H9 (cell line): ENCODE data around the gene ADARB2. TPM values are rescaled to one million over a fixed set of nuclear protein-coding genes. Genes with fewer than 3 reads are reported as not detected.

ENCODE experiments used
- DNase-seq: peaks from one replicate; pipeline ENCODE4 v3.0.0-alpha.2; 2017
- H2AFZ ChIP-seq: one replicate; pipeline ENCODE4 v1.6.1; 2013; ENCODE audit warnings: mild to moderate bottlenecking, low read length, control low read depth, moderate library complexity
- H2AK5ac ChIP-seq: 2 replicates; pipeline ENCODE4 v1.6.1; 2013; ENCODE audit warnings: low read length, control low read depth, mixed read lengths; ENCODE audit not compliant: insufficient read length
- H2BK120ac ChIP-seq: one replicate; pipeline ENCODE4 v1.6.1; 2013; ENCODE audit warnings: low read depth, mild to moderate bottlenecking, low read length, control low read depth, inconsistent platforms; ENCODE audit not compliant: poor library complexity, severe bottlenecking
- H2BK12ac ChIP-seq: 2 replicates; pipeline ENCODE4 v1.6.1; 2013; ENCODE audit warnings: low read length, control low read depth, mixed read lengths, low read depth; ENCODE audit not compliant: insufficient read length
- H2BK15ac ChIP-seq: 2 replicates; pipeline ENCODE4 v1.6.1; 2013; ENCODE audit warnings: low read depth, low read length, control low read depth
- H2BK20ac ChIP-seq: one replicate; pipeline ENCODE4 v1.6.1; 2013; ENCODE audit warnings: low read depth, mild to moderate bottlenecking, low read length, control low read depth, inconsistent platforms; ENCODE audit not compliant: poor library complexity, severe bottlenecking
- H2BK5ac ChIP-seq: 2 replicates; pipeline ENCODE4 v1.6.1; 2013; ENCODE audit warnings: low read length, control low read depth, mixed read lengths; ENCODE audit not compliant: insufficient read length
- H3K14ac ChIP-seq: 2 replicates; pipeline ENCODE4 v1.6.1; 2013; ENCODE audit warnings: low read length, control low read depth; ENCODE audit not compliant: insufficient read depth
- H3K18ac ChIP-seq: 2 replicates; pipeline ENCODE4 v1.6.1; 2013; ENCODE audit warnings: low read depth, mild to moderate bottlenecking, mixed read lengths, low read length, control low read depth; ENCODE audit not compliant: insufficient read length
- H3K23ac ChIP-seq: 2 replicates; pipeline ENCODE4 v1.6.1; 2013; ENCODE audit warnings: low read length, control low read depth, mixed read lengths, low read depth; ENCODE audit not compliant: insufficient read length
- H3K23me2 ChIP-seq: 2 replicates; pipeline ENCODE4 v1.6.1; 2013; ENCODE audit warnings: low read depth, mild to moderate bottlenecking, mixed read lengths, low read length, control low read depth; ENCODE audit not compliant: insufficient read length, poor library complexity, severe bottlenecking
- H3K27ac ChIP-seq: 2 replicates; pipeline ENCODE4 v1.5.1; 2013; ENCODE audit warnings: low read length, control low read depth, mixed read lengths, low read depth; ENCODE audit not compliant: insufficient read length
- H3K27me3 ChIP-seq: 2 replicates; pipeline ENCODE4 v1.6.1; 2013; ENCODE audit warnings: low read length, control low read depth, inconsistent platforms; ENCODE audit not compliant: insufficient read depth
- H3K4ac ChIP-seq: 2 replicates; pipeline ENCODE4 v1.6.1; 2013; ENCODE audit warnings: low read depth, mild to moderate bottlenecking, control low read depth, inconsistent platforms, low read length, moderate library complexity
- H3K4me1 ChIP-seq: 2 replicates; pipeline ENCODE4 v1.6.1; 2013; ENCODE audit warnings: low read length, control low read depth, inconsistent platforms; ENCODE audit not compliant: insufficient read depth
- H3K4me2 ChIP-seq: 2 replicates; pipeline ENCODE4 v1.6.1; 2013; ENCODE audit warnings: low read length, control low read depth, mixed read lengths; ENCODE audit not compliant: insufficient read length, insufficient read depth
- H3K56ac ChIP-seq: 2 replicates; pipeline ENCODE4 v1.6.1; 2013; ENCODE audit warnings: low read depth, mild to moderate bottlenecking, mixed read lengths, low read length, control low read depth; ENCODE audit not compliant: insufficient read length
- H3K79me1 ChIP-seq: 2 replicates; pipeline ENCODE4 v1.6.1; 2013; ENCODE audit warnings: low read depth, mild to moderate bottlenecking, moderate library complexity, low read length, control low read depth, inconsistent platforms; ENCODE audit not compliant: insufficient read depth, poor library complexity, severe bottlenecking
- H3K79me2 ChIP-seq: 2 replicates; pipeline ENCODE4 v1.6.1; 2013; ENCODE audit warnings: low read length, control low read depth, inconsistent platforms; ENCODE audit not compliant: insufficient read depth
- H3K9ac ChIP-seq: 2 replicates; pipeline ENCODE4 v1.6.1; 2013; ENCODE audit warnings: low read length, control low read depth, mixed read lengths; ENCODE audit not compliant: insufficient read length; ENCODE audit errors: extremely low read depth
- H3K9me3 ChIP-seq: one replicate; pipeline ENCODE4 v1.6.1; 2013; ENCODE audit warnings: low read depth, low read length, inconsistent platforms; ENCODE audit not compliant: control insufficient read depth
- H3T11ph ChIP-seq: one replicate; pipeline ENCODE4 v1.6.1; 2013; ENCODE audit warnings: mild to moderate bottlenecking, low read length, control low read depth, inconsistent platforms
- H4K20me1 ChIP-seq: one replicate; pipeline ENCODE4 v1.6.1; 2013; ENCODE audit not compliant: control insufficient read depth, insufficient read length, insufficient read depth
- H4K5ac ChIP-seq: 2 replicates; pipeline ENCODE4 v1.6.1; 2013; ENCODE audit warnings: low read depth, mild to moderate bottlenecking, mixed read lengths, low read length, control low read depth; ENCODE audit not compliant: insufficient read length
- H4K8ac ChIP-seq: replicated peaks from 2 replicates; pipeline ENCODE4 v1.6.1; 2013; ENCODE audit warnings: low read length, control low read depth, mixed read lengths, low read depth; ENCODE audit not compliant: insufficient read length
- H4K91ac ChIP-seq: 2 replicates; pipeline ENCODE4 v1.6.1; 2013; ENCODE audit warnings: low read depth, mild to moderate bottlenecking, moderate library complexity, mixed read lengths, low read length, control low read depth; ENCODE audit not compliant: insufficient read length
- H3K27ac Mint-ChIP-seq, 3 experiments: 2 replicates in 2 of 3; 3 replicates in 1 of 3; pipeline ENCODE4 v1.8.0; 2020 to 2021; ENCODE audit warnings: mixed read lengths in 3 of 3, mild to moderate bottlenecking in 1 of 3, moderate library complexity in 1 of 3
- H3K27me3 Mint-ChIP-seq: 2 replicates; pipeline ENCODE4 v1.8.0; 2021; ENCODE audit warnings: low read depth, mild to moderate bottlenecking, moderate library complexity, mixed read lengths
- H3K36me3 Mint-ChIP-seq, 3 experiments: 2 replicates in 2 of 3; 3 replicates in 1 of 3; pipeline ENCODE4 v1.8.0; 2020 to 2021; ENCODE audit warnings: low read depth in 3 of 3, mixed read lengths in 3 of 3; ENCODE audit not compliant: insufficient read depth in 1 of 3
- H3K4me1 Mint-ChIP-seq, 2 experiments: 2 replicates each; pipeline ENCODE4 v1.8.0; 2020; ENCODE audit warnings: mixed read lengths in 2 of 2
- H3K4me3 Mint-ChIP-seq, 2 experiments: 2 replicates in 1 of 2; 3 replicates in 1 of 2; pipeline ENCODE4 v1.8.0; 2020 to 2021; ENCODE audit warnings: mild to moderate bottlenecking in 2 of 2, mixed read lengths in 2 of 2, moderate library complexity in 1 of 2
- H3K9me3 Mint-ChIP-seq, 2 experiments: 2 replicates in 1 of 2; 3 replicates in 1 of 2; pipeline ENCODE4 v1.8.0; 2020; ENCODE audit warnings: mild to moderate bottlenecking in 2 of 2, mixed read lengths in 2 of 2, moderate library complexity in 1 of 2
- WGBS: extraction: QIAGEN DNeasy Blood & Tissue Kit; methylation state at CpG from one replicate; pipeline ENCODE4 v1.1.7; 2013; ENCODE audit warnings: missing lambda C conversion rate, low lambda C conversion rate, mixed read lengths; ENCODE audit not compliant: insufficient read length; ENCODE audit errors: extremely low coverage; 5-methylcytosine and 5-hydroxymethylcytosine counted together
- total RNA-seq: library from RNA; stranded (reverse); gene quantifications from 2 replicates; pipeline ENCODE4 v1.2.1, GENCODE V29; 2021
- TF ChIP-seq, protein P1 (sequence below): fragments of 200-600 bp; sonication (generic); conservative IDR thresholded peaks from 3 replicates; pipeline ENCODE4 v1.8.0; 2021; ENCODE audit warnings: antibody characterized with exemption, mild to moderate bottlenecking

Gene ADARB2
- total RNA-seq, 1 experiment from 2014 or later, result 0.87 TPM

DNA sequence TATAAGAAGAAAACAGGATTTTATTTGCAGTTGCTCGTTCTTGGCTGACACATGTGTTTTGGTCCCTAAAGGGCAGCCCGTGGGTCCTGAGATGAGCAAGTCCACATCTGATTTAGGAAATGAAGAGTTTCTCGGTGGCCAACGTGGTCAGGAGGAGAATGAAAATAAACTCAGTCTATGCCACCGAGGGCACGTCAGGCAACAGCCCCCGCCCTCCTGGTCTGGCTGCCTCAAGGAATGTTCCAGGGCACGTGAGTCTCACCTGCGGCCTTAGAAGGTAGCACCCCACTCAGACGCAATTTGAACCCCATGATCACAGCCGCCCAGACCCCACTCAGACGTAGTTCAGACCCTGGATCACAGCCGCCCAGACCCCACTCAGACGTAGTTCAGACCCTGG is 197.2 kb downstream of the ADARB2 start:
- Histone ChIP-seq H4K8ac (no peak overlapping the region), H3K27ac (no peak overlapping the region), H2AFZ (no peak overlapping the region), H2BK20ac (no peak overlapping the region), H3K23ac (no peak overlapping the region), H3K27me3 (no peaks in the 10 kb centered on the region), H3K4ac (no peak overlapping the region), H3K9me3 (no peaks in the 10 kb centered on the region), H2BK15ac (no peak overlapping the region), H3K9ac (no peak overlapping the region), H2AK5ac (no peak overlapping the region), H3K4me1 (no peaks in the 10 kb centered on the region), H2BK5ac (no peak overlapping the region), H4K20me1 (no peaks in the 10 kb centered on the region), H3K23me2 (no peaks in the 10 kb centered on the region), H2BK120ac (no peak overlapping the region), H3K4me2 (no peak overlapping the region), H4K91ac (no peak overlapping the region), H3K14ac (no peak overlapping the region), H3K18ac (no peak overlapping the region), H3K56ac (no peak overlapping the region), H3T11ph (no peak overlapping the region), H2BK12ac (no peak overlapping the region), H4K5ac (no peak overlapping the region), H3K79me2 (no peaks in the 10 kb centered on the region), H3K79me1 (no peaks in the 10 kb centered on the region)
- Mint-ChIP-seq H3K4me3 (no peak overlapping the region), H3K27me3 (no peaks in the 10 kb centered on the region), H3K4me1 (no peaks in the 10 kb centered on the region), H3K9me3 (no peaks in the 10 kb centered on the region), H3K27ac (no peak overlapping the region), H3K36me3 (no peaks in the 10 kb centered on the region)
- WGBS, result no CpG with 5 or more reads among the region's 14 CpGs
- no peak for DNase-seq
- TF ChIP-seq, protein P1, sequence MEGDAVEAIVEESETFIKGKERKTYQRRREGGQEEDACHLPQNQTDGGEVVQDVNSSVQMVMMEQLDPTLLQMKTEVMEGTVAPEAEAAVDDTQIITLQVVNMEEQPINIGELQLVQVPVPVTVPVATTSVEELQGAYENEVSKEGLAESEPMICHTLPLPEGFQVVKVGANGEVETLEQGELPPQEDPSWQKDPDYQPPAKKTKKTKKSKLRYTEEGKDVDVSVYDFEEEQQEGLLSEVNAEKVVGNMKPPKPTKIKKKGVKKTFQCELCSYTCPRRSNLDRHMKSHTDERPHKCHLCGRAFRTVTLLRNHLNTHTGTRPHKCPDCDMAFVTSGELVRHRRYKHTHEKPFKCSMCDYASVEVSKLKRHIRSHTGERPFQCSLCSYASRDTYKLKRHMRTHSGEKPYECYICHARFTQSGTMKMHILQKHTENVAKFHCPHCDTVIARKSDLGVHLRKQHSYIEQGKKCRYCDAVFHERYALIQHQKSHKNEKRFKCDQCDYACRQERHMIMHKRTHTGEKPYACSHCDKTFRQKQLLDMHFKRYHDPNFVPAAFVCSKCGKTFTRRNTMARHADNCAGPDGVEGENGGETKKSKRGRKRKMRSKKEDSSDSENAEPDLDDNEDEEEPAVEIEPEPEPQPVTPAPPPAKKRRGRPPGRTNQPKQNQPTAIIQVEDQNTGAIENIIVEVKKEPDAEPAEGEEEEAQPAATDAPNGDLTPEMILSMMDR, result no peak
